Ascending aorta (tissue), 2 donors: ENCODE data around the gene TREH. TPM values are rescaled to one million over a fixed set of nuclear protein-coding genes. Genes with fewer than 3 reads are reported as not detected.

Experiments
- DNase-seq, 2 donors: peaks; one replicate each; pipeline ENCODE4 v3.0.0-alpha.2; 2019; ENCODE audit warnings: low spot score in 2 of 2
- H3K27ac ChIP-seq, 2 donors: fragments of 200-600 bp; sonication (generic); one replicate each; pipeline ENCODE4 v1.5.1; 2016 to 2017; ENCODE audit warnings: mild to moderate bottlenecking in 1 of 2
- H3K27me3 ChIP-seq: fragments of 200-600 bp; sonication (generic); one replicate; pipeline ENCODE4 v1.5.1; 2017
- H3K36me3 ChIP-seq, 2 donors: fragments of 200-600 bp; sonication (generic); one replicate each; pipeline ENCODE4 v1.5.1; 2016
- H3K4me1 ChIP-seq, 2 donors: fragments of 200-600 bp; sonication (generic); one replicate each; pipeline ENCODE4 v1.5.1; 2016 to 2017; ENCODE audit warnings: mild to moderate bottlenecking in 1 of 2
- H3K4me3 ChIP-seq, 2 donors: fragments of 200-600 bp; sonication (generic); one replicate each; pipeline ENCODE4 v1.5.1; 2016 to 2017; ENCODE audit warnings: mild to moderate bottlenecking in 1 of 2
- H3K9me3 ChIP-seq, 2 donors: fragments of 200-600 bp; sonication (generic); one replicate each; pipeline ENCODE4 v1.5.1; 2016
- CTCF ChIP-seq, 3 experiments: fragments of 200-600 bp in 2 of 3; fragments of 450-650 bp in 1 of 3; sonication (generic) in 2 of 3; IDR thresholded peaks; one replicate each; pipeline ENCODE4 v1.5.1; 2016 to 2019; ENCODE audit warnings: antibody characterized with exemption in 3 of 3, mild to moderate bottlenecking in 1 of 3, moderate library complexity in 1 of 3
- intact Hi-C: fragments of 100-400 bp; cut with DNase I; formaldehyde crosslinking; loops from one replicate; pipeline ENCODE4 v1.15.1; 2023
- total RNA-seq: library from RNA; depleted of rRNA; stranded (reverse); fragments of >200 nt; gene quantifications from one replicate; pipeline ENCODE4 v1.1.0, GENCODE V29; 2016

The TREH gene
- total RNA-seq, 1 donor from 2014 or later = not detected

- Histone ChIP-seq H3K27me3 (no peaks in the 10 kb centered on the region), H3K4me3 (no peak overlapping the region), H3K27ac (no peak overlapping the region), H3K9me3 (no peaks in the 10 kb centered on the region), H3K36me3 (no peaks in the 10 kb centered on the region), H3K4me1 (no peaks in the 10 kb centered on the region)
- no peak for TF ChIP-seq CTCF (IDR thresholded peaks at IDR 0.05)
- DNase-seq = no peak
- intact Hi-C loops = no loop called here
Measured at GRCh38 chr11:118671254-118671653, 8.2 kb downstream of the TREH start.

GRCh38 chr11:118670063-118670462 is 9.4 kb downstream of the TREH start:
- H3K27ac ChIP-seq = no peak overlapping the region
- TF ChIP-seq CTCF (IDR thresholded peaks at IDR 0.05) = no peak
- no peaks in the 10 kb centered on the region for H3K27me3 ChIP-seq
- no peaks in the 10 kb centered on the region for H3K36me3 ChIP-seq
- intact Hi-C loops = no loop called here
- no peaks in the 10 kb centered on the region for H3K4me1 ChIP-seq
- no peaks in the 10 kb centered on the region for H3K9me3 ChIP-seq
- H3K4me3 ChIP-seq = no peak overlapping the region
- no peak for DNase-seq

GRCh38 chr11:118666371-118666770 is 13.1 kb downstream of the TREH start:
- no peak for TF ChIP-seq CTCF (IDR thresholded peaks at IDR 0.05)
- no peaks in the 10 kb centered on the region for H3K27me3 ChIP-seq

GRCh38 chr11:118663902-118664301 is 15.5 kb downstream of the TREH start:
- DNase-seq = no peak
- Histone ChIP-seq H3K27me3 (no peaks in the 10 kb centered on the region), H3K36me3 (no peaks in the 10 kb centered on the region), H3K4me3 (no peak overlapping the region), H3K4me1 (peaks cover 0 to 2% of the 10 kb centered on the region in 2 donors), H3K27ac (no peak overlapping the region), H3K9me3 (no peaks in the 10 kb centered on the region)
- intact Hi-C loops = no loop called here
- no peak for TF ChIP-seq CTCF (IDR thresholded peaks at IDR 0.05)

More at GRCh38 chr11:118666371-118666770, 13.1 kb downstream of the TREH start:
- H3K4me1 ChIP-seq = no peaks in the 10 kb centered on the region
- H3K4me3 ChIP-seq = no peak overlapping the region
- H3K27ac ChIP-seq = no peak overlapping the region
- H3K9me3 ChIP-seq = no peaks in the 10 kb centered on the region
- no peak for DNase-seq
- intact Hi-C loops = no loop called here
- H3K36me3 ChIP-seq = no peaks in the 10 kb centered on the region

- H3K27ac ChIP-seq = no peak overlapping the region
- no peak overlapping the region for H3K4me3 ChIP-seq
- intact Hi-C loops = no loop called here
- no peaks in the 10 kb centered on the region for H3K36me3 ChIP-seq
- H3K27me3 ChIP-seq = no peaks in the 10 kb centered on the region
- DNase-seq = peak in 1 of 2 donors; percentile 54
- H3K9me3 ChIP-seq = no peaks in the 10 kb centered on the region
- H3K4me1 ChIP-seq = peaks cover 0 to 2% of the 10 kb centered on the region in 2 donors
- TF ChIP-seq CTCF (IDR thresholded peaks at IDR 0.05) = no peak
Measured at GRCh38 chr11:118663381-118663780, 16.1 kb downstream of the TREH start.
